Activated naive CD4-positive, alpha-beta T cell treated with anti-CD3 and anti-CD28 coated beads, Interleukin-2, amount 50 U/mL, for 72 hours (primary cell): ENCODE measurements around the gene CENPX. TPM values are rescaled to one million over a fixed set of nuclear protein-coding genes. Genes with fewer than 3 reads are reported as not detected.

ENCODE experiments used
- ATAC-seq, 2 donors: fragments of 150-1000 bp; cut with Tn5 transposase; 2 replicates each; pipeline ENCODE4 v1.10.0; 2021; ENCODE audit warnings: mild to moderate bottlenecking in 2 of 2, moderate library complexity in 2 of 2
- DNase-seq, 2 donors: peaks; one replicate each; pipeline ENCODE4 v3.0.0; 2021 to 2022; ENCODE audit warnings: low spot score in 2 of 2
- H3K27ac Mint-ChIP-seq, 2 donors: one replicate each; pipeline ENCODE4 v1.8.0; 2022; ENCODE audit warnings: mild to moderate bottlenecking in 2 of 2, mixed read lengths in 2 of 2
- H3K36me3 Mint-ChIP-seq, 2 donors: one replicate each; pipeline ENCODE4 v1.8.0; 2022; ENCODE audit warnings: mixed read lengths in 2 of 2
- H3K9me3 Mint-ChIP-seq, 2 donors: one replicate each; pipeline ENCODE4 v1.8.0; 2022; ENCODE audit warnings: mixed read lengths in 2 of 2
- total RNA-seq, 2 donors: library from RNA; stranded (reverse); gene quantifications; one replicate each; pipeline ENCODE4 v1.2.3, GENCODE V29; 2022

Gene CENPX
- total RNA-seq, 2 donors from 2014 or later = 47.8 to 62.7 TPM

DNA sequence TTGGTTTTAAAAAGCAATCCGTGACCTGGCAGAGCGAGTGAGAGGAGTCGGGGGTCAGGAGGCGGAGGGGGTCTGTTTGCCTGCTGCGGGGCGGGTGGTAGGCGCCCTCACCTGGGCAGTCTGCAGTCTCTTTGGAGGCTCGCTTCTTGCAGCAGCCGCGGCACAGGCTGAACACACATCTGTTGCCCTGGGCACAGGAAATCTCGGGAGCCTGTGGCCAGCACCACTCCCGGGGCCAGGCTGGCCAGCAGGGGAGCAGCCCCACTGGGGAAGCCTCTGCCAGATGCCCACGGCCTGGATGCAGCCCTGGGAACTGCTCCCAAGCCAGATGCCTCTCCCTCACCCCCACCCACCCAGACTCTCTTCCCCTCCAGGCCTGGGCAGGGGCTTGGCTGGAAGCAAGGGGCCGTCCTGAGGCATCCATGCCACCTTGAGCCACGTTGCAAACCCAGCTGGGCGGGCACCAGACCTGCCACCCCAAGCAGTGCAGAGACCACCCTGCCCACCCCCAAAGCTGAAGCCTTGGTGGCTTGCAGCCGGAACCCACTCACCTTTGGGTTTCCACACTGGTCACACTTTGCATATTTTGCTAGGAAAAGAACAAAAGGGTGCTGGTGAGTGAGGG is 35.7 kb upstream of the CENPX start:
- no peaks in the 10 kb centered on the region for H3K36me3 Mint-ChIP-seq
- no peaks in the 10 kb centered on the region for H3K9me3 Mint-ChIP-seq
- no peak overlapping the region for H3K27ac Mint-ChIP-seq
- no peak for ATAC-seq
- no peak for DNase-seq

DNA sequence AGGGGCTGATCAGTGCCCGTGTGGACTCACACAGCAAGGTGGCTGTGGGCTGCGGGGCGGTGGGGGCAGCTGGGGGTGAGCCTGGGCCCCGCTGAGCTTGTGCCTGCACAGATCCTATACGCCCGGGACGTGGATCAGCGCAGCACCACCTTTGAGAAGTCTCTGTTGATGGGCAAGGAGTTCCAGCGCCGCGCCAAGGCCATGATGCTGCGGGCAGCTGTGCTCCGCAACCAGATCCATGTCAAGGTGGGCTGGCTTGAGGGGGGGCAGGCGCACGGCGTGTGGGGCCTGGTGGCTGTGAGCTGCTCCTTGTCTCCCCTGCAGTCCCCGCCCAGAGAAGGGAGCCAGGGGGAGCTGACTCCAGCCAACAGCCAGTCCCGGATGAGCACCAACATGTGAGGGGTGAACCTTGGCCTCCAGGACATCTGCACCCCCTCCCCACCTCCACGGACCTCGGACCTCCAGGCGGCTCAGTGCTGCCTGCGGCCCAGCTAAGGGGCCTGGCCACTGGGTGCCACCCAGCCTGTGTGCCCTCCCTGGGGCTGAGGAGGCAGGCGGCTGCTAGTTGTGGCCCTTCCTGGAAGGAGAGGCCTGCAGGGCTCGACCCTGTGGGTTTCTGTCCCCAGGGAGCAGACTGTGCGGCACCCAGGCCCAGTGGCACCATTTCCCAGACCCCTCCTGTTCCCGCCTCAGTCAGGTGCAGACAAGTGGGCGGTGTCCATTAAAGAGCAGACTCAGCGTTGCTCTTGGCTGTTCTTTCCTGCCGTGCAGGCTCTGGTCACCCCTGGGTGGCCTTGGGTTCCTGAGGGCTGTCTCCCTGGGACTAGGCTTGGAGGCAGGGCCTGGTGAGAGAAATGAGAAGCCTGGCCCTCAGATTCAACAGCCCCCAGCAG is 34.3 kb upstream of the CENPX start:
- ATAC-seq (no peak), DNase-seq (no peak)
- Mint-ChIP-seq H3K36me3 (no peaks in the 10 kb centered on the region), H3K9me3 (no peaks in the 10 kb centered on the region), H3K27ac (peak overlapping the region in 1 of 2 donors; percentile 15)

DNA sequence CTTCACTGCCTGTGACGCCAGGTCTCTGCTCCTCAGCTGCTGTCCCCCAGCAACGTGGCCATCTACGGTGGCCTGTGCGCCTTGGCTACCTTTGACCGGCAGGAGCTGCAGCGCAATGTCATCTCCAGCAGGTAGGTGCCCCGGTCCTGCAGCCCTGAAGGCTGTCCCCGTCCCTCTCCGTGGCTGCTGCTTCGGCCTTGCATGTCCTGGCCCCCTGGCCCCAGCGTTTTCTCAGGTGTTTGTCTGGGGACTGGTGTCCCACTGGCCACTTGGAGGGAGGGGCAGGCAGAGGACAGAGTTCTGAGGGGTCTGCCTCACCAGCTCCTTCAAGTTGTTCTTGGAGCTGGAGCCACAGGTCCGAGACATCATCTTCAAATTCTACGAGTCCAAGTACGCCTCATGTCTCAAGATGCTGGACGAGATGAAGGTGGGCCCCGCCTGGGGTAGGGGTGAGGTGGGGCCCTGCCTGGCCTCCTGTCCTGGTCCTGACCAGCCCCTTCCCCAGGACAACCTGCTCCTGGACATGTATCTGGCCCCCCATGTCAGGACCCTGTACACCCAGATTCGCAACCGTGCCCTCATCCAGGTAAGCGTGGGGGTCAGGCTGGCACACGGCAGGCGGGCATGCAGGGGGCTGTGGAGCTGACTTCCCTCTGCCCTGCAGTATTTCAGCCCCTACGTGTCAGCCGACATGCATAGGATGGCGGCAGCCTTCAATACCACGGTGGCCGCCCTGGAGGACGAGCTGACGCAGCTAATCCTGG is 33.5 kb upstream of the CENPX start:
- H3K27ac Mint-ChIP-seq = no peak overlapping the region
- no peak for ATAC-seq
- no peaks in the 10 kb centered on the region for H3K36me3 Mint-ChIP-seq
- DNase-seq = no peak
- no peaks in the 10 kb centered on the region for H3K9me3 Mint-ChIP-seq

DNA sequence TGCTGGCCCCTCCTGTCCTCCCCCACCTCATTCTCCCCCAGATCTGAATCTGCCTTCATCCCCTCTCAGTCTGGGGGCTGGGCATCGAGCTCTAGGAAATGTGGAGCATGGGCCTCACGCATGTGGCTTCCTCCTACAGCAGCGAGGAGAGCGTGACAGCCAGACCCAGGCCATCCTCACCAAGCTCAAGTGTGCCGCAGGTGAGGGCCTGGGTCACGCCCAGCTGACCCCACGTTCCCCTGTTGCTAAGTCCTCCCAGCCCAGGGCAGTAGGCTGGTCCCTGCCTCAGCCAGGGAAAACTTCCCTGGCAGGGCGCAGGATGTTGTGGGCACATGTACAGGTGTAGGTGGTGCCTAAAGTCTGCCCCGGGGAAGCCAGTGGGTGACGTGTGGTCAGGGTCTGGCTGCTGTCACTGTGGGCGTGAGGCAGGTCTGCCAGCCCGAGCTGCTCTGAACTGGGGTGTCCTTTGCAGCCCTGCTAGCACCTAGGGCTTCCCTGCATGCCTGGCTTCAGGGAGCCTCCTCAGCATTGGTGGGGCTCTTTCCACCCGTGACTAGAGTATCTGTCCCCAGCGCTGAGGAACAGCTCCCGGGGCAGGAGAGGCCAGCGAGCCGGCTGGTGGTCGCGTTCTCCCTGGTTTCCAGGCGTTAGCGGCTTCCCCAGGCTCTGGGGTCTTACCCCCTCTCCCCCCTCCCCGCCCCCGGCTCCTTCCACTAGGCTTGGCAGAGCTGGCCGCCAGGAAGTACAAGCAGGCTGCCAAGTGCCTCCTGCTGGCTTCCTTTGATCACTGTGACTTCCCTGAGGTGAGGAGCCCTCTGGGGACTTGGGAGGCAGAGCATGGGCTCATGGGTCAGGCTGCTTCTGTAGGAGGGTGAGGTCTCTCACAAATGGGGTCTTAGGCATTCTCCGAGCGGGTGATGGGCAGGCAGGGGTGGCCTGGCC is 32.6 kb upstream of the CENPX start:
- H3K36me3 Mint-ChIP-seq = no peaks in the 10 kb centered on the region
- DNase-seq (no peak), ATAC-seq (no peak)
- H3K27ac Mint-ChIP-seq = peak overlapping the region in 1 of 2 donors; percentile 90
- no peaks in the 10 kb centered on the region for H3K9me3 Mint-ChIP-seq

DNA sequence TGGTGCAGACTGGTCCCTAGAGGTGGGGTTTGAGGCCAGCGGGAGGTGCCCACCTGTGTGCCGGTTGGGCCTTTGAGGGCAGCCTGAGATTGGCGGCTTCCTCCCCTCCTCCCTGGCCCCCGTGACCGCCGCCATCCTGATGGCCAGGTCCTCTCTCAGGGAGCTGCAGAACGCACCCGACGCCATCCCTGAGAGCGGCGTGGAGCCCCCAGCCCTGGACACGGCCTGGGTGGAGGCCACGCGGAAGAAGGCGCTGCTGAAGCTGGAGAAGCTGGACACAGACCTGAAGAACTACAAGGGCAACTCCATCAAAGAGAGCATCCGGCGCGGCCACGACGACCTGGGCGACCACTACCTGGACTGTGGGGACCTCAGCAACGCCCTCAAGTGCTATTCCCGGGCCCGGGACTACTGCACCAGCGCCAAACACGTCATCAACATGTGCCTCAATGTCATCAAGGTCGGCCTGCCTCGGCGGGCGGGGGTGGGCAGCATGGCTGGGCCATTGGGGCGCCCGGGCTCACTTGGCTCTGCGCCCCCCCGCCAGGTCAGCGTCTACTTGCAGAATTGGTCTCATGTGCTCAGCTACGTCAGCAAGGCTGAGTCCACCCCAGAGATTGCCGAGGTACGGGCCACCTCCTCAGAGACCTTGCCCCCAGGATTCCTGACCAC is 31.8 kb upstream of the CENPX start:
- DNase-seq = no peak
- ATAC-seq = no peak
- peak overlapping the region in 1 of 2 donors; percentile 90 for H3K27ac Mint-ChIP-seq
- no peaks in the 10 kb centered on the region for H3K36me3 Mint-ChIP-seq
- H3K9me3 Mint-ChIP-seq = no peaks in the 10 kb centered on the region

DNA sequence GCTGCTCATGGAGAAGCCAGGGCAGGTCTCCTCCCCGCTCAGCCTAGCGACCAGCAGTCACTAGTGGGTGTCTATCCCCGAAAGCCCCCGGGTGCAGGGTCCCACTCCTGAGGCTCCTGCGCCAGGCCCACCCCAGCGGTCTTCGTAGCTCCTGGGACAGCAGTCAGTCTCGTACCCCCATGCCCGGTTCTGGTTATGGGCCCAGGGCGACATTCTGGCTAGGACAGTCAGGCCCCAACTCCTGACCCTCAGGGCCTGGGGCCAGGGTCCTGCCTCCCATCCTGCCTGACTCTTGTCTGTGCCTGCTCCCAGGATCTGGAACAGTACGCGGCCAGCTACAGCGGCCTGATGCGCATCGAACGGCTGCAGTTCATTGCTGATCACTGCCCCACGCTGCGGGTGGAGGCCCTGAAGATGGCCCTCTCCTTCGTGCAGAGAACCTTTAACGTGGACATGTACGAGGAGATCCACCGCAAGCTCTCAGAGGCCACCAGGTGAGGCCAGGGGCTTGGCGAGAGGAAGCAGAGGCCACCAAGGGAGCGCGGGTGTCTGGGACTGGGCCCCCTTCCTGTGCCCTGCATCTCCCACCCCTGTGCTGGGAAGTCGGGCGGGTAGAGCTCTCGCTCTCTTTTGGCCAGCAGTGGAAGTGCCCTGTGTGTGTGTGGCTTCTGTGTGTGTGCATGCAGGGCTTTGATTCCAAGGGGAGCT is 31.0 kb upstream of the CENPX start:
- Mint-ChIP-seq H3K27ac (peak overlapping the region in 1 of 2 donors; percentile 51), H3K9me3 (no peaks in the 10 kb centered on the region)
- ATAC-seq = no peak

DNA sequence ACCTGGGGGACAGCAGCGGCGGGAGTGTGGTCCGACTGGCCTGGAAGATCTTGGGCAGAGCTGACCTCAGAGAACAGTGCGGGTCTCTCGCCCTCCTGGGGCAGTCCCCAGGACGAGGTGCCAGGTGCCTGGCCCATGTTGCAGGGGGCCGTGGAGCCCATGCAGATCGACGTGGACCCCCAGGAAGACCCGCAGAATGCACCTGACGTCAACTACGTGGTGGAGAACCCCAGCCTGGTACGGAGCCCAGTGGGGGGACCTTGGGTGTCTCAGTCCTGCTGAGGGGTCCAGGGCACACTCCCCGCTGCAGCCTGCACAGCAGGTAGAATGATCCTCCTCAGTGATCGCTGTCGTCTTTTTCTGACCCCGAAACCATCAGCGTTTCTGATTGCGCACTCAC is 30.5 kb upstream of the CENPX start:
- peak overlapping the region in 1 of 2 donors; percentile 51 for H3K27ac Mint-ChIP-seq
- no peaks in the 10 kb centered on the region for H3K9me3 Mint-ChIP-seq
- no peaks in the 10 kb centered on the region for H3K36me3 Mint-ChIP-seq
- DNase-seq (no peak), ATAC-seq (no peak)

More for the DNA sequence above, 31.0 kb upstream of the CENPX start:
- no peak for DNase-seq
- H3K36me3 Mint-ChIP-seq = no peaks in the 10 kb centered on the region

DNA sequence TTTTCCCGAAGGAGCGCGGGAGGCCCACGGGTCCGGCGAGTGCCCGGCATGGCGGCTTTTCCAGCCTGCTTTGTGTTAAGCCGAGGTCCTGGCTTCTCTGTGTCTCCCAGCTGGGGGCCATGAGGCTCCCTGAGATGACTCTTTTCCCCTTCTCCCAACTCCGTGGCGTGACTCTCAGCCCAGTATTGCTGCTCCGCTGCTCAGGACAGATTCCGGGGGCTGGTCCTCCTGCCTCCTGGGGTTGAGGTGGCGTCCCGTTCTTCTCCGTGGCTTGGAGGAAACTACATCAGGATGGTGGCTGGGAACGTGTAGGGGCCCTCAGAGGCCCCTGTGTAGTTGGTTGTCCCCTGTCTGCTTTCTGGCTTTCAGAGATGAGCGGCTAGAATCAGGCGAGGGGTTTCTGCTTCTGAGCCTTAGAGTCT is 30.0 kb upstream of the CENPX start:
- no peak for DNase-seq

DNA sequence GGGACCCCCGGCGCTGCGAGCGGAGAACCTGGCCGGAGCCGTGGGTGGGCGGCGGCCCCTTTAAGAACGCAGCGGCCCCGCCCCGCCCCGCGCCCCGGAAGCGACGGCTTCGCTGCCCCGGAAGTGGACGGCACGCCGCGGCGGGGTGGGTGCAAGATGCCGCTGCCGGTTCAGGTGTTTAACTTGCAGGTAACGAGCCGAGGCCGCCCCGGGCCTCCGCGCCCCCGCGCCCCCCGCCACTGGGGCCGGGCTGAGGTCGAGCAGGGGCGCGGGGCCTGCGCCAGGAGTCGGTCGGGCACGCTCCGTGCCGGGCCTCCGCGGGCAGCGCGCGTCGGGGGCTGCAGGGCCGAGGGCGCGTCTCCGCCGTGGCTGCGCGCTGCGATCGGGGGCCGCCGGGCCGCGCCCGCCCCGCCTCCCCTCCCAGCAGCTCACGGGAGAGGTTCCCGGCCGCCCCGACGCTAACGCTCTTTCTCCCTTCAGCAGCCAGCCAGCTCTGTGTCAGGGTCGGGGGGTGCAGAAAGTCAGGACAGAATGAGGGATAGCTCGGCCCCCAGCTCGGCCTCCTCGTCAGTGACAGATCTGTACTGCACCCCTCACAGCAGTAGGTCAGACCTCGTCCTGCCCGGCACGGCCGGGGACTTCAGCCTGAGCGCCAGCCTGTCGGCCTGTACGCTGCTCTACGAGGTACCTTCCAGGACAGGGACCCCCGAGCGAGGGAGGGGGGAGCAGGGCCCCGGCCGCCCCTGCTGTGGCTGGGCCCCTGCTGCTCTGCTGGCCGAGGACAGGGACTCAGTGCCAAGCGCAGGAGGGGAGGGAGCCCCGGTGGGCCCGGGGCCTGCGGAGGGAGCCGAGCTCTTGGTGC is 29.3 kb upstream of the CENPX start, which contains the start of the genes GPS1 and RFNG:
Gene GPS1 (plus strand): TSS at position 123 of the 862 bp plus-strand sequence. CDS start 34 bp downstream, at position 157.
Gene RFNG (minus strand): TSS at position 36 of the 862 bp plus-strand sequence. CDS start 45 bp downstream, outside the sequence.
- Mint-ChIP-seq H3K9me3 (no peaks in the 10 kb centered on the region), H3K36me3 (no peaks in the 10 kb centered on the region), H3K27ac (peak within 1 kb of the TSS; percentile 83 to 90)
- DNase-seq (peak in 1 of 2 donors; percentile 87), ATAC-seq (peak; percentile 88 to 89)

More for the DNA sequence above, 30.0 kb upstream of the CENPX start:
- no peaks in the 10 kb centered on the region for H3K9me3 Mint-ChIP-seq
- H3K36me3 Mint-ChIP-seq = no peaks in the 10 kb centered on the region
- no peak for ATAC-seq
- peak overlapping the region; percentile 51 to 55 for H3K27ac Mint-ChIP-seq

DNA sequence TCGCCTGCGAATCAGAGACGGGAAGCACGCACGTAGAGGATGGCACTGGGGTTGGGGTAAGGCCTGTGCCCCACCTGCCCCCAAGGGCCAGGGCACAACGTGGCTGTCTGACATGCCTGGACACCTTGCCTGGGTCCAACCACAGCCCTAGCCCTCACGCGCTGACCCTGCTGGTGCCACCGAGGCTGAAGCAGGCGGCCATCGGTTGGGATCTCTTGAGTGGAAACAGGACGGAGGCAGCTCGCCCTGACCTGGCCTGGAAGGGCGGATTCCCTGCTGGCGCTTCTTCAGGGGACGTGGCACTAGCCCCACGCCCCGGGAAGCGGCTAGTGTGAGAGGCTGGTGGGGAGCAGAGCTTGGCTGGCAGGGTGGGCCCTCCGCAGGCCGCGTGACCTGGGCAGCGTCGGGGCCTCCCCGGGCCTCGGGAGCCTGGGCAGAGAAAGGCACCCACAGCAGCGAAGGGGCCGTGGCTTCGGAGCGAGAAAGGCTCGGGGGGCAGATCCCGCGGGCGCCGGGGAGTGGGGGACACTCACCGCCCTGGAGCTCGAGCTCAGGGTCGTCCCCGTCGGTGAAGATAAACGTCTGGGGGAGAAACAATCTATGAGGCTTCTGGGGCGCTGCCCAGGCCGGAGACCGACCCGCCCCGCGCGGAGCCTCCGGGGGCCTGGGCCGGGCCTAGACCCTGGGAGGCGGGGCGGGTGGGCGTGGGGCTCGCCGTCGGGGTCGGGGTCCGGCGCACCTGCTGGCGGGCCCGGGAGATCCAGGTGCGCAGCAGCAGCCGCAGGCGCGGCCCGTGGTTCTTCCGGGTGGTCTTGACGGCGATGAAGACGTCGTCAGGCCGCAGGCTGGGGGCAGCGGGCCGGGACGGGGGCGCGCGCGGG is 28.3 kb upstream of the CENPX start:
- DNase-seq = no peak
- Mint-ChIP-seq H3K9me3 (no peaks in the 10 kb centered on the region), H3K36me3 (no peaks in the 10 kb centered on the region), H3K27ac (peak overlapping the region; percentile 83 to 90)
- peak; percentile 11 to 31 for ATAC-seq

DNA sequence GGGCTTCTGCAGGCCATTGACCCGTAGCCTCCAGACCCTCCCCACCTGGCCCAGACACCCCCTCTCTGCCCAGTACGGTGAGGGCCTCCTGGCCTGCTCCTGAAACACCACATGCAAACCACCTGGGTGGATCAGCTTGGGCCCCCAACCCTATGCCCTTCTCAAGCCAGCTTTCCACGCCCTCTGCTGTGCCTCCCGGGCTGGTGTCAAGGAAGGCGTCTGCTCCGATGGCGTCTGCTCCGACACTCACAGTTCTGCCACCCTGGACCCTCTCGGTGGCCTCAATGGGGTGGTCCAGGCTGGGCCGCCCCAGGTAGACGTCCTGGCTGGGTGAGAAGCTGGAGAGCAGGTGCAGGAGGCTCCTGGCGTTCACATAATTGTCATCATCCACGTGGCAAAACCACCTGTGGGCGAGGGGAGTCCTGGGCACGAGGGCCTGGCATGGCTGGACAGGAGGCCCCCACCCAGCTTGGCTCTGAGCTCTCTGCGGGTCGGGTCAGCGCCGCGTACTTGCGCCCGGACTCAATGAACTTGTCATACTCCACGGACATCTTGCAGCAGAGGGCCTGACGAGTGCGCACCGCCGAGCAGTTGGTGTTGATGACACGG is 27.6 kb upstream of the CENPX start:
- no peak for DNase-seq
- no peak for ATAC-seq
- Mint-ChIP-seq H3K36me3 (no peaks in the 10 kb centered on the region), H3K27ac (peak overlapping the region in 1 of 2 donors; percentile 83), H3K9me3 (no peaks in the 10 kb centered on the region)

DNA sequence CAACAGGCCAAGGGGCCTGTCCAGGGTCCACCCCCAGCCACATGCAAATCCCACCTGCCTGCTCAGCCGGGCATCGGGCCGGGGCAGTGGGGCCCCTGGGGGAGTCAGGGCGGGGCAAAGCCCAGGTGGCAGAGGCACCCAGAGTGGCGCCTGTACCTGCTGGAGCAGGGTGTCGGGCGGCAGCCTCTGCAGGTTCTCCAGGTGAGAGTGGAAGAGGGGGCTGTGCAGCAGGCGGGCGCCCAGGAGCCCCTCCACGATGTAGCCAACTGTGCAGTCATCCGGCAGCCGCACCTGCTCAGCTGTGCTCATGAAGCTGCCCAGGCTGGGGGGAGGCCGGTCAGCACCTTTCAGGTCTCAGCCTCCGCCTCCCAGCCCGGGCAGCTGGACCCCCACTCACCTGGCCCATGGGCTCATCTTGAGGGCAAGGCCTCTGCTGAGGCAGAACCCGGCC is 26.9 kb upstream of the CENPX start:
- H3K9me3 Mint-ChIP-seq = no peaks in the 10 kb centered on the region
- no peaks in the 10 kb centered on the region for H3K36me3 Mint-ChIP-seq
- ATAC-seq = no peak
- no peak overlapping the region for H3K27ac Mint-ChIP-seq
- DNase-seq = no peak

DNA sequence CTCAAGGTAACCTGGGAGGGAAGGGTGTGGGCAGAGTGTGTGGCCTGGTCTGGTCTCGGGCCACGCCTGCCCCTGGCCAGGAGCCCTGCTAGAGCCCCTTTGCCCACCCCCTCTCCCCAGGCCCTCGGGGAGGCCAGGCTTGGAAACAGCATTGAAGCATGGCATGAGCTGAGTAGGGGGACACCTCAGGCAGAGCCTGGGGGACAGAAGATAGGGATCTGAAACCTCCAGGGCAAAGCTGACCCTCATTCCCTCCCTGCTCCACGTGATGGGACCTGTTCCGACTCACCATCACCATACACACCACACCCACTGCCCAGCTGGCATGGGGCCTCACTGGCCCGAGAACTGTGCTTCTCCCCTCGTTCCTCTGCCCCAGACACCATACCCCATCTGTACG is 26.4 kb upstream of the CENPX start:
- Mint-ChIP-seq H3K36me3 (no peaks in the 10 kb centered on the region), H3K27ac (no peak overlapping the region), H3K9me3 (no peaks in the 10 kb centered on the region)
- DNase-seq (no peak), ATAC-seq (no peak)
